ENCODE results near the gene NDUFAF7. TPM values are rescaled to one million over a fixed set of nuclear protein-coding genes. Genes with fewer than 3 reads are reported as not detected.

Gene NDUFAF7
- total RNA-seq, 1 experiment from 2014 or later = 103 TPM

DNA sequence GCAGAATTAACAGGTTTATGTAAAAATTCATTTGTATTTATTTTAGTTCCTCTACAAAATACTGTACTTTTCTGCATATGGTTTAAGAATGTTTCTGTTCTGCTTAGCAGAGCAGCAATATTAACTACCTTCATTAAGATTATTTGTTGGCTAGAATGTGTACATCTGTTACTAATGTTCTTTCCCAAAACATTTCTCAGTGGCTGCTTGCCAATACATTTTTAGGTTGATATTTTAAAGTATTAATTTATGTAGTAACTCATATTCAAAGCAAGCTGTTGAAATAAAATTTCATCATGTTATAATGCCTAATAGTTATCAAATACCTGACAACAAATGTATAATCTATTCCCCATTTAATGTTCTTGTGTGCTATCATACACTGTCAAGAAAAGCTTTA lies 52.9 kb downstream of the NDUFAF7 start:
- DNase-seq = no peak
- Histone ChIP-seq H2BK20ac (ENCODE audit: low read depth, low read length, poor library complexity, severe bottlenecking) (no peak overlapping the region), H3K4me2 (ENCODE audit: insufficient read depth, insufficient read length, low read length) (no peak overlapping the region), H2BK12ac (ENCODE audit: insufficient read length, low read depth, low read length) (no peak overlapping the region), H3K79me2 (ENCODE audit: insufficient read depth, low read length) (no peaks in the 10 kb centered on the region), H2BK5ac (ENCODE audit: insufficient read length, low read length) (no peak overlapping the region), H3K18ac (ENCODE audit: insufficient read length, low read depth, low read length) (no peak overlapping the region), H2BK15ac (ENCODE audit: low read depth, low read length) (no peak overlapping the region), H4K20me1 (ENCODE audit: control insufficient read depth, insufficient read depth, insufficient read length) (no peaks in the 10 kb centered on the region), H3K56ac (ENCODE audit: insufficient read length, low read depth, low read length) (no peak overlapping the region), H4K8ac (replicated peaks; ENCODE audit: insufficient read length, low read depth, low read length) (no peak overlapping the region), H3K23me2 (ENCODE audit: insufficient read length, low read depth, low read length, poor library complexity, severe bottlenecking) (no peaks in the 10 kb centered on the region), H2BK120ac (ENCODE audit: low read depth, low read length, poor library complexity, severe bottlenecking) (no peak overlapping the region), H4K5ac (ENCODE audit: insufficient read length, low read depth, low read length) (no peak overlapping the region), H3K23ac (ENCODE audit: insufficient read length, low read depth, low read length) (no peak overlapping the region), H3T11ph (ENCODE audit: low read length) (no peak overlapping the region), H2AK5ac (ENCODE audit: insufficient read length, low read length) (no peak overlapping the region), H3K4me1 (ENCODE audit: insufficient read depth, low read length) (no peaks in the 10 kb centered on the region), H3K14ac (ENCODE audit: insufficient read depth, low read length) (no peak overlapping the region), H3K4ac (ENCODE audit: low read depth, low read length) (no peak overlapping the region), H3K9me3 (ENCODE audit: control insufficient read depth, low read depth, low read length) (no peaks in the 10 kb centered on the region), H3K27me3 (ENCODE audit: insufficient read depth, low read length) (no peaks in the 10 kb centered on the region), H2AFZ (ENCODE audit: low read length) (no peak overlapping the region), H4K91ac (ENCODE audit: insufficient read length, low read depth, low read length) (no peak overlapping the region), H3K79me1 (ENCODE audit: insufficient read depth, low read depth, low read length, poor library complexity, severe bottlenecking) (no peaks in the 10 kb centered on the region), H3K27ac (ENCODE audit: insufficient read length, low read depth, low read length) (no peak overlapping the region), H3K9ac (ENCODE audit: extremely low read depth, insufficient read length, low read length) (no peak overlapping the region)
- H3K4me1 Mint-ChIP-seq = no peaks in the 10 kb centered on the region
- H3K27me3 Mint-ChIP-seq (ENCODE audit: low read depth) = no peaks in the 10 kb centered on the region
- H3K27ac Mint-ChIP-seq = no peak overlapping the region
- TF ChIP-seq, protein P1, sequence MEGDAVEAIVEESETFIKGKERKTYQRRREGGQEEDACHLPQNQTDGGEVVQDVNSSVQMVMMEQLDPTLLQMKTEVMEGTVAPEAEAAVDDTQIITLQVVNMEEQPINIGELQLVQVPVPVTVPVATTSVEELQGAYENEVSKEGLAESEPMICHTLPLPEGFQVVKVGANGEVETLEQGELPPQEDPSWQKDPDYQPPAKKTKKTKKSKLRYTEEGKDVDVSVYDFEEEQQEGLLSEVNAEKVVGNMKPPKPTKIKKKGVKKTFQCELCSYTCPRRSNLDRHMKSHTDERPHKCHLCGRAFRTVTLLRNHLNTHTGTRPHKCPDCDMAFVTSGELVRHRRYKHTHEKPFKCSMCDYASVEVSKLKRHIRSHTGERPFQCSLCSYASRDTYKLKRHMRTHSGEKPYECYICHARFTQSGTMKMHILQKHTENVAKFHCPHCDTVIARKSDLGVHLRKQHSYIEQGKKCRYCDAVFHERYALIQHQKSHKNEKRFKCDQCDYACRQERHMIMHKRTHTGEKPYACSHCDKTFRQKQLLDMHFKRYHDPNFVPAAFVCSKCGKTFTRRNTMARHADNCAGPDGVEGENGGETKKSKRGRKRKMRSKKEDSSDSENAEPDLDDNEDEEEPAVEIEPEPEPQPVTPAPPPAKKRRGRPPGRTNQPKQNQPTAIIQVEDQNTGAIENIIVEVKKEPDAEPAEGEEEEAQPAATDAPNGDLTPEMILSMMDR (conservative IDR thresholded peaks at IDR 0.05) = no peak
- H3K9me3 Mint-ChIP-seq = no peaks in the 10 kb centered on the region
- peaks cover 16 to 60% (median 59%) of the 10 kb centered on the region in 3 experiments for H3K36me3 Mint-ChIP-seq (ENCODE audit: insufficient read depth in 1 of 3, low read depth in 3 of 3)
- H3K4me3 Mint-ChIP-seq = no peak overlapping the region

Data from H9 (cell line).